Non-pigmented ciliary epithelial cell (primary cell): ENCODE measurements around the gene GPANK1.

Experiments
- DNase-seq: peaks from one replicate; pipeline ENCODE4 v3.0.0-alpha.2; 2010; ENCODE audit warnings: low read depth

The GPANK1 gene

GRCh38 chr6:31662124-31662723 lies 2.6 kb downstream of the GPANK1 start:
- DNase-seq = no peak

GRCh38 chr6:31661262-31662123 lies 3.3 kb downstream of the GPANK1 start:
- no peak for DNase-seq

GRCh38 chr6:31660381-31661261 lies 4.2 kb downstream of the GPANK1 start, which contains the start of gene C6orf47:
TSS of gene C6orf47 (minus strand) at chr6:31660778. CDS start at chr6:31659947, 831 bp downstream.
- no peak for DNase-seq

- no peak for DNase-seq
Measured at GRCh38 chr6:31659649-31660380, 5.0 kb downstream of the GPANK1 start.

GRCh38 chr6:31658983-31659648 lies 5.7 kb downstream of the GPANK1 start:
- DNase-seq = no peak

GRCh38 chr6:31658158-31658688 lies 6.6 kb downstream of the GPANK1 start:
- no peak for DNase-seq

GRCh38 chr6:31657406-31658157 lies 7.2 kb downstream of the GPANK1 start:
- no peak for DNase-seq

GRCh38 chr6:31655349-31656237 lies 9.2 kb downstream of the GPANK1 start, which contains the start of gene APOM:
TSS of gene APOM (plus strand) at chr6:31655894. CDS start at chr6:31655967, 73 bp downstream.
- DNase-seq = no peak

- DNase-seq = no peak
Measured at GRCh38 chr6:31654574-31655348, 10.0 kb downstream of the GPANK1 start.

GRCh38 chr6:31652925-31653724 lies 11.7 kb downstream of the GPANK1 start:
- no peak for DNase-seq

GRCh38 chr6:31651602-31652191 lies 13.1 kb downstream of the GPANK1 start:
- DNase-seq = no peak

- DNase-seq = no peak
Measured at GRCh38 chr6:31645325-31645724, 19.5 kb downstream of the GPANK1 start.

- no peak for DNase-seq
Measured at GRCh38 chr6:31643818-31644454, 20.9 kb downstream of the GPANK1 start.

- DNase-seq = no peak
Measured at GRCh38 chr6:31642798-31643570, 21.8 kb downstream of the GPANK1 start.

- DNase-seq = no peak
Measured at GRCh38 chr6:31641370-31641769, 23.4 kb downstream of the GPANK1 start.

- no peak for DNase-seq
Measured at GRCh38 chr6:31640612-31641011, 24.2 kb downstream of the GPANK1 start.
